COLO668 (cell line): ENCODE results near the gene MAP7D1.
"Not testable (repeated sequence)": the region's sequence is repeated elsewhere in the genome, so short reads cannot be mapped to it uniquely, and the experiment has no call there.

ENCODE experiments used
- DNase-seq: peaks from one replicate; lab custom pipeline; 2025; ENCODE audit not compliant: unreplicated experiment; lab: John Stamatoyannopoulos, UW

MAP7D1 gene

DNA sequence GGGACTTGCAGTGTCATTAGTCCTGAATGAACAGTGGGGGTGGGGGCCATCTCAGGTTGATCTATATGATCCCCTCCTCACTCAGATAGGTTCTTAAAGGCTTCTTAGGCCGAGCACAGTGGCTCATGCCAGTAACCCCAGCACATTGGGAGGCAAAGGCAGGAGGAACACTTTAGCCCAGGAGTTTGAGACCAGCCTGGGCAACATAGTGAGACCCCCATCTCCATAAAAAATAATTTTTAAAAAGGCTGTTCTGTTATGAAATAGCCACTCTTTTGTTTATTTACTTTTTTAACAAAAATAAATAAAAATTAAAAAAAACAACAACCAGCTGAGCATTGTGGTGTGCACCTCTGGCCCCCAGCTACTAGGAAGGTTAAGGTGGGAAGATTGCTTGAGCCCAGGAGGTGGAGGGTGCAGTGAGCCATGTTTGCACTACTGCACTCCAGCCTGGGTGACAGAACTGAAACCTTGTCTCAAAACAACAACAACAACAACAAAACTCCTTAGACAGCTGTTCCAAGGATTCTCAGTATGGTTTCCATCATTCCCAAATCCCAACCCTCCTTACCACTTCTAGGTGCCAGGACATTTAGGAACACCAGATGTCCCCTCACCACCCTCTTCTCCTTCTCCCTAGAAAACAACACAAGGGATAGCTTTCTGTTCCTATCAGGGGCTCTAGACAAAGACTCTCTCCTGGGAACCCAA is 4.7 kb upstream of the MAP7D1 start:
- no peak for DNase-seq

DNA sequence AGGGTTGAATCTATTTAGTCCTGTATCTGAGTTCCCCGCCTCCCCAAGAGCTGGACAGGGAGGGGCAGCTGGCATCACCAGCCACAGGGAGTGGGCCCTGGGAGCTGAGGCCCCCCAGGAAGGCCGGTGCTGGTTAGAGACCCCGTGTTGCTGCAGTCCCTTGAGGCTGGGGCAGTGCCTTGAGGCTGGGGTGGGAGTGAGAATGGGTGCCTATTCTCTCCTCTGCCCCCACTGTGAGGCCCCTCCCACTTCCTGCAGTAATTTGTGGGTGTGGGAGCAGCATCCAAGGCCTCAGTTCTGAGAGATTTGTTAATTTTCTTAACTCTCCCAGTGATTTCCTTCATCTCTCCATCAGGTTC is 4.1 kb upstream of the MAP7D1 start:
- DNase-seq, result no peak

DNA sequence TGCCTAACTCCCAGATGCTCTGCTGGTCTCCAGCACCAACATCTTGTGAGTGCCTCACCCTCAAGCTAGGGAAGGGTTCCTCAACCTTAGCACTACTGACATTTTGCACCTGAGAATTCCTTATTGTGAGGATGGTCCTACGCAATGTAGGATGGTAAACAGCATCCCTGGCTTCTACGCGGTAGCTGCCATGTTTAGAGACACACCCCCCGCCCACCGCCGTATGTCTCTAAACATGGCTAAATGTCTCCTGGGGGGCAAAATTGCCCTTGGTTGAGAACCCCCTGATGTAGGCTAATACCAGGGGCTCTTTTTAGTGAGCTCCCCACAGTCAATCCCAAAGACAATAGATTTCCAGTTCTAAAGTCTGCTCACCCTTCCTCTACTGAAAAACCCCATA is 2.5 kb upstream of the MAP7D1 start:
- no peak for DNase-seq

DNA sequence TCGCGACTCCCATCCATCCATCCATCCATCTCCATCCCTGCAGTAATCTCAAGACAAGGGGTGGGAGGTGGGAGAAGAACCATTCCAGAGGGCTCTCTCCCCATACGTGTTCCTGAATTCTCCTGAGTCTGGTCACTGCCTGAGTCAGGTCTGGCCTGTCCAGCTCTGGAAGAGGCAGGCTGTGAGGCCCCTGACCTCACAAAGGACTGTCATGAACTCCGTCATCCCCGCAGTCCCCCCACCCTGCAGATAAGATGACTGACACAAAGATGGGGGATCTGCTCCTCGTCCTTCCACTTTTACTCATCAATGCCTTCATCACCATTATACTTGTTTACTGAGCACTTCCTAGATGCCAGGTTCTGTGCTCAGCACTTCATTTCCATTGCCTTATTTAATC is 1.6 kb upstream of the MAP7D1 start:
- no peak for DNase-seq

DNA sequence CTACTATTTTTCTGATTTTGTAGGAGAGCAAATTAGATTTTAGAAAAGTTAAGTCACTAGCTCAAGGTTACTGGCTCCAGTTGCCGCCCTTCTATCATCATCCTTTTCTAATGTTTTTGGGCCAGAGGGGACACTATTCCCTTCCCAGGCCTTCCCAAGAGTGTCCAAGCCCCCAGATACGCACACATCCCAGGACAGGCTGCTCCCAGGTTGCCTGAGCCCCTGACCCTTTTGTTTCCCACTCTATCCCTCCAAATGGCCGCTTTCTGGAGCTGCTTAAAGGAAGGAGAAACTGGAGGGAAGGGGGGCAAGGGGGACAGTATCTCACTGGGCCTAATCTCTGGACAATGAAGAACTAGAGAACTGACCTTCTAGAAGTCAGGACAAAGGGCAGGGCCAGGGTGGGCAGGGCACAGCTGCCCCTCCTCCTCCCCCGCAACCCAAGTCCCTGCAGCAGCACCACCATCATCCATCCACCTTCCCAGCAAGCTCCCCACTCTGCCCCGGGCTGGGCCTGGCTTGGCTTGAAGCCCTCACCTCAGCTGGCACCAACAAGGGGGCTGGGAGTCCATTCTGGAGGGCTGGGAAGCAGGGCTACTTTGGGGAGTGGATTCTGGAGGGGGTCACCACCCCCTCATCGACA is 1.1 kb upstream of the MAP7D1 start:
- no peak for DNase-seq

DNA sequence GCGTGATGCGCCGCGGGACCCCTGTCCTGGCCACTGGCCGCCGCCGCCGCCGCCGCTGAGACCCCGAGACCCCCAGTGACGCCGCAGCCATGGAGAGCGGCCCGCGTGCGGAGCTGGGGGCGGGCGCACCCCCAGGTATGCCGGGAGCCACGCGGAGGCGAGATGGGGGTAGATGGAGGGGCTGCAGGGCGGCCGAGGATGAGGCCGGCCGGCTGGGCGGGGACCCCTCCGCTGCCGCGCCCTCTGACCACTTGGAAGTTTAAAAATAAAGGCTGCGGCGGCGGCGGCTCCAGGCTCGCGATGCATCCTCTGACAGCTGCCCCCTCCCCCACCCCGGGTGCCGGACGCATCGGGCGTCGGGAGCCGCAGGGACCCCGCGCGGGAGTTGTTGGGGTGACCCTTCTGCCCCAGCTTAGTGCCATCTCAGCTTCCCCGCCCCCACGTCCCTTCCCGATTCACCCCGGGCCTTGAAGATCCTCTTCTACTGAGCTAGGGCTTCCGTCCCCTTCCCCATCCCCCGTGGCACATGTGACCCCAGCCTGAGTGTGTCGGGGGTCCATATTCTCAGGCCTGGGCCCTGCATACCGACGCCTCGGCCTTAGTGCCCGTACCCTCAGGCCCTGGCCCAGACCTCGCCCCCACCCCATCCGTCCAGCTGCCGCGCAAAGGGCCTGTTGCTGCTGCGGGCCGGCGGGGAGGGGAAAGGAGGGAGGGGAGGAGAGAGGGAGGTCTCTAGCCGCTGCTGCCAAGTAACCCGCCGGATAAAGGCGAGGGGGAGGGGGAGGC is 562 bp downstream of the MAP7D1 start:
- peak; percentile 80 for DNase-seq

DNA sequence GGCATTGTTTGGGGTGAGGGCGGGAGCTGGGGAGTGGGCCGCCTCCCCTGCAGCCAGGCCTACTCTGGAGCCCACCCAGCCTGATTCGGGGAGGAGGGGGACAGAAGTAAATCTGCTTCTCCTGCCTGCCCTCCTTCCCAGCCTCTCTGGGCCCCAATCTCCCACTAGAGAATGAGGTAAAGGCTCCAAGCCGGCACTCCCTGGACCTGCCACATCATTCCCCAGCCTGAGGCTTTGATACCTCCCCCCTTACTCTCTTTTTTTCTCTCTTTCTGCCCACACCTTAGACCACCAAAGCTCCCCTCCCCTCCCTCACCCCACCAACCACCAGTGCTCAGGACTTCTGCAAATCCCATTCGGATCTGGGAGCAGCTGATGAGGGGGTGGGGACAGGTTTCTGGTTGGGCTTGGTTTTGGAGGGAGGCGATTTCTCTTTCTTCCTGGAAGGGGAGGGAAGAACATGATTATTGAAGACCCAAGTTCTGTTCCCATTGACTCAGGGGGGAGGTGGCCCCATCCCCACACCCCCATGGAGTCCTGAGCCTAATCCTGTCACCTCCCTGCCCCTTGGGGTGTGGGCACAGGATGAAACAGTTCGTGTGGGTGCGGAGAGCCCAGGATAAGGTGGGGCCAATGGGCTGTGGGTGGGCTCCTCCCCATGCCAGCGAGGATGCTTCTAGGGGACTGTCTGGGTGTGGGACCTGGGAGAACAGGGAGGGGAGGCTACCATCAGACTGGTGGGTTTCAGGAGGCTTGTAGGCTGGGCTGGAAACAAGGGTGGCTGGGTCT is 1.3 kb downstream of the MAP7D1 start:
- DNase-seq, result no peak

DNA sequence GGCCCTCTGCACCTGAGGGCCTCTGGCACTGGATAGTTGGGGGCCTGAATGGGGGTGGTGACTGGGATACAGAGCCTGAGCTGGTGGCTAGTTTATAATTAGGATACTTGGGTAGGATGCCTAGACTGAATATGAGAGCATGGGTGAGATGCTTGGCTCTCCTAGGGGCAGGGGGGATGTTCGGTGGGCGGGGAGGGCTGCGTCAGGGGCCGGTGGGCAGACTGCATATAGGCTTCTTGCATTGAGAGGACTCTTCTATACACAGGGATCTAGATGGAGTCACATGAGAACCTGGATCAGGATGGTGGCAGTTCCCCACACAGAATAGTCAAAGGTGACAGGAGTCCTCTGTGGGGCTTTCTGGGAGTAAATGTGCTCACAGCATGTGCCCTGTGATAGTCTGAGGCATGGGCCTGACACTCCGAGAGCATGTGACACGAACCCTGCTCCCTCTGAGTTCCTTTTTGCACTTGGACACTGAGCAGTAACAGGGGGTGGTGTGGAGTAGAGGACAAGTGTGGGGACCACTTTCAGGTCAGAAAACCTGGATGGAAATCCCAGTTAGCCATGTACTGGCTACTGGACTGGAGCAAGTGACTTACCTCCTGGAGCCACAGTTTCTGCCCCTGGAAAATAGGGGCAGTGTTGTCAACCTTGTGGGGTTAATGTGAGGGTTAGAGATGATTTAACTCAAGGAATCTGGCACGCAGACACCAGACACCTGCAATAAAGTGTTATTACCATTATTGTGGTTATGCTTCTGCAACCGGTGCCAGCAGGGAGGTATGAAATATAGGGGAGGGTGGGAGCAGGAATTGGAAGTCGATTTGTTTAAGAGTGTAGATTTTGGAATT is 2.2 kb downstream of the MAP7D1 start:
- DNase-seq, result no peak

DNA sequence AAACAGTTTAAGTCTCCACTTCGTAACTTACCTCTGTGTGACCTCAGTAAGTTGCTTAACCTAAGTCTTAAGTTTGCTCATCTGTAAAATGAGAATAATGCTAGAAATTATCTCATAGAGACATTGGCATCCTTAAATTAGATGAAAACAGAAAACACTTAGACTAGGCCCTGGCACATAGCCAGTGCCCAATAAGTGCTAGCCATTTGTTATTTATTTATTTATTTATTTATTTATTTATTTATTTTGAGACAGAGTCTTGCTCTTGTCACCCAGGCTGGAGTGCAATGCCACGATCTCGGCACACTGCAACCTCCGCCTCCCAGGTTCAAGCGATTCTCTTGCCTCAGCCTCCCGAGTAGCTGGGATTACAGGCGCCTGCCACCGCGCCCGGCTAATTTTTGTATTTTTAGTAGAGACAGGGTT is 2.9 kb downstream of the MAP7D1 start:
- not testable (repeated sequence) for DNase-seq

DNA sequence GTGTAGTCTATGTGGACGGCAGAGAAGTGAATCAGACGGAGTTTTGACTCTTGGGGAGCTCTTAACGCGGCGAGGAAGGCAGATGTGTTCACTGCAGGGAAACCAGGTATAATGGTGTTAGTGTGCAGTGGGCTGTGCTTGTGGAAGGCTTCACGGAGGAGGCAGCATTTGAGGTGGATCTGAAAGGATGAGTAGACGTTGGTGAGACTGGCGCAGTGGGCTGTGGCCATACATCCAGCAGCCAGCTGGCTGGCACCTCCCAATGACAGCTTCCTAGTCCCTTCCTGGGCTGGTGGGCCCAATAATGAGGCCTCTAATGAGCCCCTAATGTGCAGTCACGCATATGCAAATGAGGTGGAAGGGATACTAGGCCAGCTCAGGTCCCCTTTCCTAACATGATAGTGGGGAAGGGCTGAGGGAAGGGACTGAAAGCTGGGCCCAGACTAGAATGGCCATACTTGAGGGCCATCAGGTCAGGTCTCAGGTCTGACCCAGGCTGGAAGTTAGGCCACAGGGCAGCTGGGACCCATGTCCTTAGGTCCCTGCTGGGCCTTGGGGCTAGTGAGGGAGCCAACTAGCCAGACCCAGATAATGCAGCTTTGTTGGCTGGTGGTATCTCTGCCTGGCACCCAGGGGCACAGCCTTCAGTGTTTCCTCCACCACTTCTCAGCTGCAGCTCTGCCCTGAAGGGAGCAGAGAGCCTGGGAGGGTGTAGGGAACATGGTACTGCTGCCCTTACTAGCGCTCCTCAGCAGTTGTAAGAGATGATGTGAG is 3.8 kb downstream of the MAP7D1 start:
- DNase-seq, result no peak

DNA sequence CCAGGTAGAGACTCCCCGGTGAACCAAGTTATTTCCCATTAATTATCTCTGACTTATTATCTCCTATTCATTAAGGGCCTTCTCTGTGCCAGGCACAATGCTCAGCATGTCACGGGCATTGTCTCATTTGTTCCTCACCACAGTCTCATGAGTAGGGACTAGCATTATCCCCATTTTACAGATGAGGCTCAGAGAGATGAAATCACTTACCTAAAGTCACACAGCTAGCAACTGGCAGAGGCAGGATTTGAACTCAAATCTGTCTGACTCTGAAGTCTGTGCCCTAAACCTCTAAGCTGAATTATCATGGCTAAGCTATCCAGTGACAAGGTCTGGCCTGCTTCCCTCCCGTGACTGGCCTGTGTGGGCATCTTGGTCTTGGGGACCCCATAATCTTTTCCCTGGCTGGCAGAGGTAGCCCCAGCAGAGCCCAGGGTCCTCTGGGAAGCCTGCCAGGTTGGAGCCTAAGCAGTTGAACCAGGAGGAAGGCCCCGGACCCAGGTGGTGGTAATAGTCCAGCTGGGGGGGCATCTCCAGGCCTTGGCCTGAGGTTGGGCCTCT is 4.5 kb downstream of the MAP7D1 start:
- DNase-seq, result no peak

DNA sequence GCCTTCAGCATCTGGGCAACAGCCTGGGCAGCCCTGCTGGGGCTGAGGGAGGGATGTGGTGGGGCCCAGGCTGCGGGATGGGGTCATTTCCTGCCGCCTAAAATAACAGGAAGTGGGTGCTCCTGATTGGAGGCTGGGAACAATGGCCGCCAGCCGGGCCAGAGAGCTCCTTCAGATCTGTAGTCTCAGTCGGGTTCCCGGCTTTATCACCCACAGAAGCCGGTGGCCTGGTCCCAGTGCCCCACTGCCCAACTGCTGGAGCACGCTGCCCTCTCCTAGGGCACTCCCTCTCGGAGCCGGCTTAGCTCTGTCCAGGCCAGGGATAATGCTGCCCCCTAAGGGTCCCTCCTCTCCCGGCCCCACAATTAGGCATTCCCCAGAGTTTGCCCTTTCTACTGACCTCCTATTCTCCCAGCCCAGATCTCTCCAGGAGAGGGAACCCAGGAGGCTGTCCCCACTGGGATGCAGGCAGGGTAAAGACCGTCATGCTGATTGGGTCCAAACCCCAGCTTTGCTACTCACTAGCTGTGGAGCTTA is 5.1 kb downstream of the MAP7D1 start:
- DNase-seq, result peak; percentile 72

DNA sequence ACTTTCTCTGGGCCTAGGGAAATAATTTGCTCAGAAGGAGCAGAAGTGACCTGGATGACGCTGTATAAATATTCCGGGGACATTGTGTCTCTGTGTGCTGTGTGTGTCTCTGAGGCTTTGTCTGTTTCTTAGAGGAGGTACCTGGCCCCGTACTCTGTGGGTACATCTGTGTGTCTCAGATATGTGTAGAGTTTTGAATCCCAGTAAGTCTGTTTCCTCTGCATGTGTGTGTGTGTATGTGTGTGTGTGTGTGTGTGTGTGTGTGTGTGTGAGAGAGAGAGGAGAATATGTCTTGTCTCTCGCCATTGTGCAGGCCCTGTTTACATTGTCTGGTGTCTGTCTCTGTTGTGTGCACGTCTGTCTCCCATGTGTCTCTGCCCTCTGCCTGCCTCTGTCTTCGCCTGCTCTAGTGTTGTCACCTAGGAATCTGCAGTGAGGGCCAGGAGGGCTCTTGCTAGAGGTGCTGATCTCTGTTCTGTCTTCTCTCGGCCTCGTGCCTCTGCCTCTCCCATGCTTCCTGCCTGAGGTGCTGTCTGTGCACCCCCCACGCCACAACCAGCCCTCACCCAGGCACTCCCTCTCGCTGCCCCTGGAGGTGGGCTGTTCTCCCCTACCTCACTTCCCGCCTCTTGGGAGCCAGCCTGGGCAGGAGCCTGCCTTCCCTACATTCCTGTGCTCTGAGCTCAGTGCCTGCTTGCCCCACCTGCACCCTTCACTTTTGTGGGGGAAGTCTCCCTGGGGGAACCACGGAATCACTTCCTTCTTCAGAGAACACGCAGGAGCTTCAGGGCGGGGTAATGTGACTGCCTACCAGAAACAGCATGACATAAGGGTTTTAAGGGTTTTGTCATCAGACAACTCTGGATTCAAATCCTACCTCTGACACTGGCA is 5.9 kb downstream of the MAP7D1 start:
- no peak for DNase-seq

DNA sequence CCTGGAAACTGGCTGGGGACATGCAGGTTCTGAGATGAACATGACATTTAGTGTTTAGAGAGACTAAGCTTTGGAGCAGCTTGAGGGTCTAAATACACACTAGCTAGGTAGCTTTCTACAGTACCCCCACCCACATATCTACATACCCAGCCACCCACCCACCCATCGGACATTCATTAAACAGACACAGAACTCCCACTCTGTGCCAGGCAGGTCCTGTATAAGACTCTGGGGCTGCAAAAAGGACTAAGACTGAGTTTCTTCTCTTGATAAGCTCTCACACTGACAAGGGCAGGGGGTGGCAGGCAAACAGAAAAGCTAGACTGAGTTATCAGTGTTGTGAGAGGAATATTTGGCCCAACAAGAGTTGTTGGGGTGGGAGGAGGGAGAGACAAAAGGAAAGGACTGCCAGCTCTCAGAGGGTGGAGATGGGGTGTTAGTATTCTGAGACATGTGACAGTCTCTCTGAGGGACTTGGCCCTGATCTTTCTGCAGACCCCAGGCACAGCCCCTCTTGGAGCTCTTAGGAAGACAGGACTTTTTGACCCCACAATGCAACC is 6.8 kb downstream of the MAP7D1 start:
- DNase-seq, result no peak

DNA sequence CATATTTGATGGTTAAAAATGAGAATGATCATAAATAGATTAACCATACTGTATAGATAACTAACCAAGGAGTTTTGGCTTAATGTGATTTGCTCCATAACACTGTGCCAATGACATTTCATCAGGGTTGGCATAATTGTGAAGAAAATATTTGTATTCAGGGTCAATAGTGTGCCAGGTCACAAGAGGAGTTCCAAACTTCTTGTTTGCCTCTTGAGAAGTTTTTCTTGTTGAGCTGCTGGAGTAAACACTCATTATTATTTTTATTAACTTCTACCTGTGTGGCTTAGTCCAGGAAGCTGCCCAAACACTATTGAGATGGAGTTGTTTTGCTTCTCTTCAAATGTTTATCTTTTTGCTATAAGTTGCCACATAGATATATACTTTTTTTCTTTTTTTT is 7.5 kb downstream of the MAP7D1 start:
- DNase-seq, result no peak

DNA sequence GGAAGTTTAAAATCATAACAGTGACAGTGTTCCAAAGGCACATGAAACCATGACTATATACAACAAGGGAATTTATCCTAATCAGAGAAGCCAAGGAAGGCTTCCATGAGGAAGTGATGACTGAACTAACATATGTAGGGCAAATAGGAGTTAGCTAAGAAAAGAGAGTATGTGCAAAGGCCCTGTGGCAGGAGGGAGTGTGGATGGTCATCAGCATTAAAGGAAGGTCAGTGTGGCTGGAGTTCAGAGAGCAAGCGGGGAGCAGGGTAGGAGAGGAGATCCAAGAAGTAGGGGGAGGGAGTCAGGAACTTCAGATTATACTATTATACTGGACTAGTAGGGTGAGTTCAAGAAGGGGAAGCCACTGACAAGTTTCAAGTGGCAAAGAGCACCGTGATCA is 8.4 kb downstream of the MAP7D1 start:
- DNase-seq, result no peak

DNA sequence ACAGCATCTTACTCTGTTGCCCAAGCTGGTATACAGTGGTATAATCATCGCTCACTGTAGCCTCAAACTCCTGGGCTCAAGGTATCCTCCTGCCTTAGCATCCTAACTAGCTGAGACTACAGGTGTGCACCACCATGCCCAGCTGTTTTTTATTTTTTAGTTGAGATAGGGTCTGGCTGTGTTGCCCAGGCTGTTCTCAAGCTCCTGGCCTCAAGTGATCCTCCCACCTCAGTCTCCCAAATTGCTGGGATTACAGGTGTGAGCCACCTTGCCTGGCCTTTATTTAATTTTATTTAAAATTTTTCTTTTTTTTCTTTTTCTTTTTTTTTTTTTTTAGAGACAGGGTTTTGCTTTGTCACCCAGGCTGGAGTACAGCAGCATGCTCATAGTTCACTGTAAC is 9.2 kb downstream of the MAP7D1 start:
- DNase-seq, result no peak

DNA sequence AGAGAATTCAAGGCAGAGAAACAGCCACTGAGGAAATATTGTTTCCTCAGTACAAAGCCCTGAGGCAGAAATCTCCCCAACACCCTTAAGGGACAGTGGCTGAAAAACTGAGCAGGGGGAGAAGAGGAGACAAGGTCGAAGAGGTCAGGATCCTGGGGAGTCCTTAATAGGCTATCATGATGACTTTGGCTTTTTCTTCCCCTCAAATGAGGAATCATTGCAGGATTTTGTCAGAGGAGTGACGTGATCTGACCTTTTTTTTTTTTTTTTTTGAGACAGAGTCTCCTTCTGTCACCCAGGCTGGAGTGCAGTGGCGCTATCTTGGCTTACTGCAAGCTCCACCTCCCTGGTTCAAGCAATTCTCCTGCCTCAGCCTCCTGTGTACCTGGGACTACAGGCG is 10.2 kb downstream of the MAP7D1 start:
- no peak for DNase-seq
